HG03520 (cell line): ENCODE results near the gene NOP9.
A peak's percentile ranks its signal among the peaks of the same experiment; 100 is the strongest.

Source experiments
- ATAC-seq: cut with Tn5 transposase; IDR thresholded peaks from one replicate; pipeline ENCODE4 v1.9.1; 2021; ENCODE audit warnings: mild to moderate bottlenecking, moderate library complexity; ENCODE audit not compliant: unreplicated experiment

NOP9 gene

DNA sequence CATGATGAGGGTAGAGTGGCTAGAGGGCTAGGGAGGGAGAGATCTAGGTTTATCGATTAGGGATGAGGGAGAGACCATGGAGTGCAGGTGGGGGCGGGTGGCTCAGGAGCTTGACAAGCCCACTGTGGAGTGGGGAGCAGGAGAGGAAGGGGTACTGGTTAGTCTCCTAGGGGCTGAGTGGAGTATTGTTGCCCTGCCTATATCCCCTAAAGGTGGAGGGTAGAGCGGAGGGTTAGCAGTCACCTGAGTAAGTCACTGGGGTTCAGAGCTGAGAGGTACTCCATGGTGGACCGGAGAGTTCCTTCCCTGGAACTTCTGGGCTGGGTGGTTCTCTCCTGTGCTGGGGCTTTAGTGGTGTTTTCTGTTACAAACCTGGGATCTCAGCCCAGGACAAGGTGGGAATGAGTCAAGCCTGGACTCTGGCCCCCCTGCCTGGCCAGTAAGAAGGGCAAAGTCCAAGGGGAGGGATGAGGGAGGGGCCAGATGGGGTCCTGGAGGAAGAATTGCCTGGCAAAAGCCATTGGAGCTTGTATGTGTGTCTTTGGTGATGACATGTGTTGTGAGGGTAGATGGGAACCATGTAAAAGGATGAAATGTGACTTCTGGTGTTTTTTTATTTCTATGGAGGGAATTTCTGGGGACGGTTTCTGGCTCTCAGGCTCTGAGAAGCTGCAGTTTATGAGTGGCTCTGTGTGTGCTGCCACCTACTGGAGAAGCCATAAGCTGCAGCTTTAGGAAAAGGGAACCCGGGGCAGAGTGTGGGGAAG lies 8.1 kb downstream of the NOP9 start, which contains the start of gene CIDEB:
TSS of gene CIDEB (minus strand) at position 403 of the 767 bp plus-strand sequence. CDS start at position 284, 119 bp downstream.
- ATAC-seq = no peak

DNA sequence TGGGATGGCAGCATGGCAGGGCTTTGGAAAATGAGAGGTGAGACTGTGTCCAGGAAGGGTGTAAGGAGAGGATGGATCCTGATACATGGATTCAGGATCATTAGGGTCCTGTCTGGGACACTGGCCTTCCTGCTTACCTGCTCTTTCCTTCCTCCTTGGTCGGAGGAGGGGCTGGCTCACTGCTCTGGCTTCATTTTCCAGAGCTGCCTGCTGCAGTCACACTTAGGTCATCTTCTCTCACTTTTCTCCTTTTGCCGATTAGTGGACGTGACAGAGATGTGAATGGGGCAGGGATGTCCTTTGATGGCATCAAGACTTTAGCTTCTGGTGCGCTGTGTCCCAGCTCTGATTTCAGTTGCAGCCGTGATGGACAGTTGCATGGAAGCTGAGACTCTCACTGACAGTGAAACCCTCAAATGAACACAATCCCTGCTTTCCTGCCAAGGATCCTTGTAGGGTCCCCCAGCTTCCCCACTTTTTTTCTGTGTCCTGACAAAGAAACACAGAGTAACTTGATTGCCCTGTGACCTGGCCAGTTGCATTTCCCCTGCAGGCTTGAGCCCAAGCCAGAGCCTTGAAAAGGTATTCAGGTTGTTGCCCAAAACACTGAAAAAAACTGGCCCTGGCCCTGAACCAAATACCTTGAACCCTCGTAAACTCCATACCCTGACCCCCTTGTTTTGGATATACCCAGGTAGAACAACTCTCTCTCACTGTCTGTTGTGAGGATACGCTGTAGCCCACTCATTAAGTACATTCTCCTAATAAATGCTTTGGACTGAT lies 8.9 kb downstream of the NOP9 start:
- no peak for ATAC-seq

- no peak for ATAC-seq
Observed at GRCh38 chr14:24309538-24310264, 10.1 kb downstream of the NOP9 start, which contains the start of gene LTB4R2. LTB4R2 (plus strand) TSS chr14:24310140; CDS start chr14:24310665, 525 bp downstream.

GRCh38 chr14:24310265-24310645 lies 10.6 kb downstream of the NOP9 start:
- ATAC-seq = no peak

DNA sequence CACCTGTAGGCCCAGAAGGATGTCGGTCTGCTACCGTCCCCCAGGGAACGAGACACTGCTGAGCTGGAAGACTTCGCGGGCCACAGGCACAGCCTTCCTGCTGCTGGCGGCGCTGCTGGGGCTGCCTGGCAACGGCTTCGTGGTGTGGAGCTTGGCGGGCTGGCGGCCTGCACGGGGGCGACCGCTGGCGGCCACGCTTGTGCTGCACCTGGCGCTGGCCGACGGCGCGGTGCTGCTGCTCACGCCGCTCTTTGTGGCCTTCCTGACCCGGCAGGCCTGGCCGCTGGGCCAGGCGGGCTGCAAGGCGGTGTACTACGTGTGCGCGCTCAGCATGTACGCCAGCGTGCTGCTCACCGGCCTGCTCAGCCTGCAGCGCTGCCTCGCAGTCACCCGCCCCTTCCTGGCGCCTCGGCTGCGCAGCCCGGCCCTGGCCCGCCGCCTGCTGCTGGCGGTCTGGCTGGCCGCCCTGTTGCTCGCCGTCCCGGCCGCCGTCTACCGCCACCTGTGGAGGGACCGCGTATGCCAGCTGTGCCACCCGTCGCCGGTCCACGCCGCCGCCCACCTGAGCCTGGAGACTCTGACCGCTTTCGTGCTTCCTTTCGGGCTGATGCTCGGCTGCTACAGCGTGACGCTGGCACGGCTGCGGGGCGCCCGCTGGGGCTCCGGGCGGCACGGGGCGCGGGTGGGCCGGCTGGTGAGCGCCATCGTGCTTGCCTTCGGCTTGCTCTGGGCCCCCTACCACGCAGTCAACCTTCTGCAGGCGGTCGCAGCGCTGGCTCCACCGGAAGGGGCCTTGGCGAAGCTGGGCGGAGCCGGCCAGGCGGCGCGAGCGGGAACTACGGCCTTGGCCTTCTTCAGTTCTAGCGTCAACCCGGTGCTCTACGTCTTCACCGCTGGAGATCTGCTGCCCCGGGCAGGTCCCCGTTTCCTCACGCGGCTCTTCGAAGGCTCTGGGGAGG lies 11.3 kb downstream of the NOP9 start, which contains the start of gene LTB4R:
TSS of gene LTB4R (plus strand) at position 857 of the 959 bp plus-strand sequence. CDS start 4,150 bp downstream, outside the sequence.
- ATAC-seq = peak; percentile 61

GRCh38 chr14:24311837-24312615 lies 12.4 kb downstream of the NOP9 start:
- ATAC-seq = no peak

DNA sequence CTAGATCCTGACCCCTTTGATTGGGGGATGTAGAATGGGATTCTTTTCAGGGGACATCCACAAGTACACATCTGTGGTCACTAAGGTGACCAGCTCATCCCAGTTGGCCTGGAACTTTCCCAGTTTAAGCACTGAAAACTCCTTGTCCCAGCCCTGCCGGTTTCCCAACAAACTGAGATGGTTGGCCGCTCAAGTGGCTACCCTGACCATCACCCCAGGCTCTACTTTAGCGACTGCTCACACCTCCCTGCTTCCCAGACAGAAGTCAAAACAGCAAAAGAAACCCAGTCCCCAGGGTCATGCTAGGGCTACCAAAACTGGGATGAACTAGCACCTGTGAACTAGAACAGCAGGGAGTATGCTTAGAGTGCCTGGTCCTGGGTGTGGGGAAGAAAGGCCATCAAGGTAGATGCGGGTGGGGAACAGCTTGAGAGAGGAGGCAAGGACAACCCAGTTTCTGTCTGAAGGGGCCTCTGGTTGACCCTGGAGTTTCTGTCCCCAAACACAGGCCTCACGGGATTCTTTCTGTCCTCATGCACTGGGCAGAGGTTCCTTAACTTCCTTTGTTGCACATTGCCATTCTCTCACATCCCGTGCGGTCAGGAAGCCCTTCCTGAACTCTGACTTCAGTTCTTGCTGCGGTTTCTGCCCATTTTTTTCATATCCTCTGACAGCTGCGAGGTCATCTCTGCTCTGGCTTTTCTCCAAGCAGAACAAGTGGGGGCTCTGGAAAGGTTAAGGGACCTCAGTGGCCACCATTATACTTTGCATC lies 13.3 kb downstream of the NOP9 start:
- ATAC-seq = no peak

- ATAC-seq = no peak
Observed at GRCh38 chr14:24313913-24314312, 14.3 kb downstream of the NOP9 start.

DNA sequence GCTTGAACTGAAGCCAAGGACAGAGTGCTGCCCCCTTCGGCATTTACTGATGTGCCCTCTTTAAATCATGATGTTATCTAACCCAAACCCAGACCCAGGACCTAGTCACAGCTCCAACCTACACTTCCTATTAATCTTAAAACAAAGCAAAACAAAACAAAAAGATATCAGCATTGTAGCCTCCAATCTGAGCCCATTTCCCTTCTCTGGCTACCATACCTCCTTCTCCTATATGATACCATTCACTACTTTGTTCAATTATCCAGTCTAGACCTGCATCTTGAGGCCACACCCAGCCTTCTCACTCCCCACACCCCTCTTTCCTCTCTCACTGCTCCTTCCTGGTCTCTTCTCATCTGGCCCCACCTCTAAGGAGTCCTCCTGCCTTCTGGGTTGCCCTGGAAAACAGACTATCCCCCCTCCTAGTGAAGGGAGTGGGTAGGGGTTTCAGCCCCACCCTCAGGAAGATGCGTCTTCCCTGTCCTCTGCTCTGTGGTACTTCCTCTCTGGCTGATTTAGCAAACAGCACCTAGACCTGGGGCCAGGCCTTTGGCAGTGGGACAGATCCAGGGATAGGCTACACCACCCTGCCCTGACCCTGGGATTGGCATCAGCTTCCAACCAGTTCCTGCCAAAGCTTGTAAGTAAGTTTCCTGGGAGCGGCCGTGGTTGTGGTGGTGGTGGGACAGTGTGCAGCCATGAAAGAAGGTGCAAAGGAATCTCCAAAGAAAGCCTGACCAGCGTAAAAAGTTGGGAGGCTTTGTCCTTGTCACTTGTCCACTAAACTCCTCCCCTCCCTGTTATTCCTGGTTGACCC lies 14.9 kb downstream of the NOP9 start:
- no peak for ATAC-seq

- no peak for ATAC-seq
Observed at GRCh38 chr14:24315243-24315806, 15.7 kb downstream of the NOP9 start.

GRCh38 chr14:24315807-24316596 lies 16.4 kb downstream of the NOP9 start:
- no peak for ATAC-seq

DNA sequence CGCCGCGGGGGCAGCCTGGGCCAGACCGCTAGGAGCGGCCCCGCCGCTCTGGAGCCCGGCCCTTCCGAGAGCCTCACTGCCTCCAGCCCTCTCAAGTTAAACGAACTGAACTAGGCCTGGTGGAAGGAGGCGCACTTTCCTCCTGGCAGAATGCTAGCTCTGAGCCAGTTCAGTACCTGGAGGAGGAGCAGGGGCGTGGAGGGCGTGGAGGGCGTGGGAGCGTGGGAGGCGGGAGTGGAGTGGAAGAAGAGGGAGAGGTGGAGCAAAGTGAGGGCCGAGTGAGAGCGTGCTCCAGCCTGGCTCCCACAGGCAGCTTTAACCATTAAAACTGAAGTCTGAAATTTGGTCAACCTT lies 16.9 kb downstream of the NOP9 start:
- no peak for ATAC-seq

GRCh38 chr14:24317141-24317928 lies 17.7 kb downstream of the NOP9 start:
- no peak for ATAC-seq

GRCh38 chr14:24321212-24321975 lies 21.7 kb downstream of the NOP9 start:
- ATAC-seq = no peak

DNA sequence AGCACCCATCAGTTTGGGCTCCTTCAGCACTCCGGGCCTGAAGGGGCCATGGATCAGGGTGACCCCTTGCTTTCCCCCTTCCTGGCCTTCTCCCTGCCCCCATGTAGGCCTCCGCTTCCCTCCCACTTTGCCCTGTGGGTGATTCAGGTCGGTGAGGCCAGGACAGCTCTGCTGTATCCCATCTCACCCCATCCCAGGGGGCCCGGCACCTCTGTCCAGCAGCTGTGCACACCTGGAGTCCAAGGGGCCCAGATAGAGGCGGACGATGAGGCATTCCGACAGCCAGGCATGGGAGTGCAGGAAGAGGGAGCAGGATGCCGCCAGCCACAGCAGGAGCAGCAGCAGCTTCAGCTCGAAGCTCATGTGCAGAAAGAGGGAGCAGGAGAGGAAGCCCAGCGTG lies 23.0 kb downstream of the NOP9 start:
- no peak for ATAC-seq
